GM21825 (cell line): Measurements from ENCODE around the gene ALLC.
"Not testable (repeated sequence)": the region's sequence is repeated elsewhere in the genome, so short reads cannot be mapped to it uniquely, and the experiment has no call there.

Experiments
- ATAC-seq: cut with Tn5 transposase; IDR thresholded peaks from one replicate; pipeline ENCODE4 v1.9.1; 2021; ENCODE audit warnings: mild to moderate bottlenecking, moderate library complexity; ENCODE audit not compliant: unreplicated experiment

The ALLC gene

DNA sequence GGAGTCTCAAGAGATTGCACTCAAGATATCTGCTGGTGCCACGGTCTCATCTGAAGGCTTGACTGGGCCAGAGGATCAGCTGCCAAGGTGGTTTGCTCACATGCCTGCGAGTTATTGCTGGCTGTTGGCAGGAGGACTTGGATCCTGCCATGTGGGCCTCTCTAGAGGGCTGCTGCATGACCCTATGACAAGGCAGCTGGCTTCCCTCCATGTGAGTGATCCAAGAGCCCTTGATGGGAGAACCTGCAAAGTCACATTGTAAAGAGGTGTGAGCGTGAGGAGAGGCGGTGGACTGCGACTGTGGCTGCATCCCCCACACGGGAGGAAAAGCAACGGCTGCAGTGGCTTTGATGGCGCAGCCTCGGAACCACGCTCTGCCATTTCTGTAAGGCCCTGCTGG is 4.0 kb upstream of the ALLC start:
- no peak for ATAC-seq

DNA sequence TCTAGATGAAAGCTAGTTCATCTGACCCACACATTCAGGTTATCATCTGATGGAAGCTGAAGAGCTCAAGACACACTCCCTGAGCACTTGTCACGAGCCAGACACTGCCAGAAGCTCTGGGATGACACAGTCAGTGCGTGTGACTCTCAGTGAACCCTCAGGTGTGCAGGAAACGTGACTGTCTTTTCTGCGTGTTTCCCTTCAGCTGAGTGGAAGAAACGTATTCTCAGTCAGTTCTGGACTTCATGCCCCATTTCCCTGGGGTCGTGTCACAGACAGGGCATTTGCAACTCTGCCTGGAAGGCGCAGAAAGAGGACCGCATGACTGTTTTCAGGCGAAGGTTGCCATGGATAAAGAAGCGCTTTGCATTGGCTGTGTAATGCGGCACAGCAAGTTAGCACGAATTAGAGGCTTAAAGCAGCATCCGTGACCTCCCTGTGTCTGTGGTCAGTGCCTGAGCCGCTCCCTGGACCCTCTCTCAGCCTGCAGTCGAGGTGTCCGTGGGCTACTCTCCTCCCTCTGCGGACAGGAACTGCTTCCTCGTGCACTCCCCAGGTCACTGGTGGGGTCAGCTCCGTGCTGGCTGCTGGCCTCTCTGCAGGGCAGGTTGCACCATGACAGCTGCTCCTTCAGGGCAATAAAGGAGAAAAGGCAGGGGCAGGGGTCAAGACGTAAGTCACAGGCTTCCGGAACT is 3.3 kb upstream of the ALLC start:
- no peak for ATAC-seq

- ATAC-seq, result no peak
Observed at GRCh38 chr2:3655871-3656761, 1.9 kb upstream of the ALLC start.

DNA sequence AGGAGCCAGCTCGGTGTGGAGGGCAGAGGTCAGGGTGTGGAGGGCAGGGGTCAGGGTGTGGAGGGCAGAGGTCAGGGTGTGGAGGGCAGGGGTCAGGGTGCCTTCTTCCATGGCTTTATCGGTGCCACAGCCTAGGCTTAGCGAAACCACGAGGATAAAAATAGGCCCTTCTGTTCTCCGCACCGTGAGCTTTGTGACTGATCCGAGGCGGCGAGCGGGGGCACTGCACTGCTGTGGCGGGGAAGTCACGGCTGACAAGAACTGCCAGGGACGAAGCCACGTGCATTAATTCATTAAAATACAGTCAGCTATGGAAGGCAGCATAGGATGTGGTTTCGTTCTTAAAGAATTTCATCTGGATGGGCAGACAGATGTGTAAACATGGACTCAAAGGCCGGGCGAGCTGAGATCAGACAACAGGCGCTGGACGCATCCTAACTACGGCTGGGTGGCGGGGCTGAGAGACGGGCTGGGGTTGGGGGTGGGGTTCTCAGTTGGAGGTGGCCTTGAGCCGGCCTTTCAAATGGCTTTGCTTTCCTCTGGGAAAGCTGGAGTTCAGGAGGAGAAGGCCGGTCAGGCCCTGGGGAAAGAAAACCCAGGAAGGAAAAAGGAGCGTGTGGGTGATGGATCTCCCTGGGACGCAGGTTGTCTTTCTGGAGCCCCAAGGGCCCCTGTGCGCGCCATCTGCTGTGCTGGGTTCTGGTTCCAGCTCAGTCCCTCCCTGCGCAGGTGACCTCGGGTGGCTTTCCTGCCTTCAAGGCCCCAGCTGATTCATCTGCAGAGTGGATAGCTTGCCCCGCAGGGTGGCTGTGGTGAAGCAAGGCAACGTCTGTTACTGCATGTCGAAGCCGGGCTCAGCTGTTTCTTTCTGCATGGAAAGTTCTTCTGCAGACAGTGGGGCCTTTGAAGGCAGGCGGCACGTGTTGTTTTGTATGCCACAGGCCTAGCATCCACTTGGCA is 958 bp upstream of the ALLC start:
- no peak for ATAC-seq

DNA sequence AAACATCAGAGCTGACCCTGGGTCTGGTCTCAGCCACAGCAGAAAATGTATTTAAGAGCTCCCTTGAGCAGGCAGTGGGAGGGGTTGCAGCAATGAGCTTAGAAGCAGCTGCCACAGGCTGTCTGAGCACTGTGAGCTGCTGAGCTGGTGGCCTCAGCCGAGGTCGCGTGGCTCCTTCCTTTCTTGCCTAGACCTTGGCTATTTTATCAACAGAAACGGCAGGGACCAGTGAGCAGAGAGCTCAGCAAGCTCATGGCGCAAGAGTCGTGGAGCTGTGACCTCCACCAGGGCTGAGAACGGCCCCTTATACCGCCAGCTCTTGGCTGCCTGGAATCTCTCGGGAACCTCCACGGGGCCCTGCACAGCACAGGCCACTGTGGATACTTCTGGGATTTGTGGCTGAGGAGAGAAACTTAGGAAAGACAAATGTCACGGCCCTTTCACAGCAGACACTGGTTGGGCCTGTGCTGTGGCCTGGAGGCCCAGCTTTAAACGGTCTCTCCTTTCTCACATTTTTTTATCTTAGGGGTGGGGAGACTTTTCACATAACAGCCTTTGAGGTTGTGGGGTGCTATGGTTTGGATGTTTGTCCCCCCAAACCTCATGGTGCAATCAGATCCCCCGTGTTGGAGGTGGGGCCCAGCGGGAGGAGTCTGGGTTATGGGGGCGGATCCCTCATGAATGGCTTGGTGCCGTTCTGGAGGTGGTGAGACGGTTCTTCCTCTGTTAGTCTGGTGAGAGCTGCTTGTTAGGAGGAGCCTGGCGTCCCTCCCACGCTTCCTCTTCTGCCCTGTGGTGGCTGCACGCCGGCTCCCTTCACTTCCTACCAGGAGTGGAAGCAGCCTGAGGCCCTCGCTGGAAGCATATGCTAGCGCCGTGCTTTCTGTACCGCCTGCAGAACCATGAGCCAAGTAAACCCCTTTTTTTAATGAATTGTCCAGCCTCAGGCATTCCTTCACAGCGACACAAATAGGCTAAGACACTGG is 1.7 kb downstream of the ALLC start:
- no peak for ATAC-seq

DNA sequence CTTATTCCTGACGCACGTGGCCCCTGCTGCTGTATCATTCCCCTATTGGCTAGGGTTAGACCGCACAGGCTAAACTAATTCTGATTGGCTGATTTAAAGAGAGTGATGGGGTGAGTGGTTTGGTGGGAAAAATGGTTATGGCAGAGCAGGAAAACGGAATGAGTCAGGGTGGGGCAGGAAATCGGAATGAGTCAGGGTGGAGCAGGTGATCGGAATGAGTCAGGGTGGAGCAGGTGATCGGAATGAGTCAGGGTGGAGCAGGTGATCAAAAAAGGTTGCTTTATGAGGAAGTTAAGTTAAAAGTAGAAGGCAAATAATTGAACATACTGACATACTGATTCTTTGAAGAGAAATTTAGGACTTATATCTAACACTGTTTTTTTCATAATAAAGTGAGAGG is 2.6 kb downstream of the ALLC start:
- ATAC-seq, result not testable (repeated sequence)

GRCh38 chr2:3661149-3661660 is 3.2 kb downstream of the ALLC start:
- no peak for ATAC-seq

DNA sequence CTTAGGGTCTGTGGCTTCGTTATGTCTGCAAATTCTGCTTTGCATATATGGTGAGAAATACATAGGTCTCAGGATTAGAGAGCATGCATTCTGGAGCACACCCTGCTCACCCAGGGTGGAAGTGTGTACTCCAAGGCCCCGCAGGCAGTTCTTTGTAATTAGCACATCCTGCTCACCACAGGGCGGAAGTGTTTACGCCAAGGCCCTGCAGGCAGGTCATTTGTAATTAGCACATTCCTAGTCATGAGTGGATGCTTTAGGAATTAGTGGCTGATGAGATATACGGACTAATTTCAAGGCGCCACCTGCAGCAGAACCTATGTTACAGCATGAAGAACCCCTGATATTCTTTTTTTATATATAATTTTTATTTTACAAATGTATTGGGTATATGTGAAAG is 4.2 kb downstream of the ALLC start:
- no peak for ATAC-seq

DNA sequence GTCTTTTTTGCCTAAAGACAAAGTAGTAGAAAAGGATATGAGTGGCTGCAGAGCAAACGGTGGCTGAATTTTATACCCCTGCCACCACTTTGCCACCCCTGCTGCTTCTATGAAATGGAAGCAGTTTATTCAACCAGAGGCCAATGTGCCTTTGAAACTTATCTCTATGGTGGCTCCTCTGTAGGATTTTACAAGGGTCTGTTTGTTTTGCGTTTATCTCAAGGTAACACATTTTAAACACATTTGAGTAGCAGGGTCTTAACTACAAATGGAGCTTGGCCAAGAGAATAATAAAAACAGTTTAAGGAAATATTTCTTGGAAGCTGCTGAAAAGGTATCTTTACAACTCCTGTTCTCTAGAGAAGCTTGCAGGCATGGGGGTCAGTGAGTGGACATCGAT is 6.1 kb downstream of the ALLC start:
- no peak for ATAC-seq

DNA sequence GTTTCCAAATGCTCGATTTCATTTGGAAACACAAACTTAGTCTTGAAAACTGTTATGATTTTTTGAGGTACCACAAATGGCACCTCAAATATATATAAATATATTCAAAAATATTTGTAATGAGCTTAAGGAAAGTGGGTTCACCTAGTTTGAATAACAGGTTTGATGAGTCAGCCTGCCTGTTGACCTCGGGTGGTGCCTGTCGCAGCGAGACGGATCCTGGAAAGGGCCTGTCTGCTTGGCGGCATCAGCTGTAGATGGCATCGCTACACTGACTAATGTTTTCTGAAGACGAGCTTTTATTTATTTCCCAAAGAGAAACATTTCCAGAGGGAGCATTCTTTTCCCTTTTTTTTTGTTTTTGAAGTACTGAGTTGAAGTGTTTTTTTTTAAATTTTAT is 6.9 kb downstream of the ALLC start:
- ATAC-seq, result no peak

- no peak for ATAC-seq
Observed at GRCh38 chr2:3665886-3666612, 8.0 kb downstream of the ALLC start.

GRCh38 chr2:3666613-3666975 is 8.6 kb downstream of the ALLC start:
- ATAC-seq, result no peak

GRCh38 chr2:3667151-3667631 is 9.2 kb downstream of the ALLC start:
- no peak for ATAC-seq

GRCh38 chr2:3669656-3670055 is 11.7 kb downstream of the ALLC start:
- no peak for ATAC-seq

DNA sequence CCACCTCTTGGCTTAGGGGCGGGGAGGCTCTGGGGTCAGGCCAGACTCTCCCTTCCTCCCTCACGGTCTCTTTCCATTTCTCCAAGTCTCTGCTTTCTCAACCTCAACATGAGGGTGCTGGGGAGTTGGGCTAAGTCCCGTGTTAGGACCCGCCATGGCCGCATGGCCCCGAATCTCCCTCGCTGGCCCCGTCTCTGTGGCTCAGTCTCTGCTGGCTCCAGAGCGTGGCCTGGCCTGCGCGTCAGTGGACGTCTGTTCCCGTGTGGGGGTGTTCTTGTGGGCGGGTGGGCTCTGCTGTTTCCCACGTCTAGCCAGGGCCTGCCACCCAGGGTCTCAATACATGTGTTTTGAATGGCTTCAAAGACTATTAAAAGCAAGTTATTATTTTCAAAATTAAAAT is 12.4 kb downstream of the ALLC start:
- no peak for ATAC-seq

- ATAC-seq, result no peak
Observed at GRCh38 chr2:3670941-3671340, 12.9 kb downstream of the ALLC start.

- no peak for ATAC-seq
Observed at GRCh38 chr2:3672861-3673678, 15.1 kb downstream of the ALLC start.
